Measurements from ENCODE around the gene PCDH15. TPM values are rescaled to one million over a fixed set of nuclear protein-coding genes. Genes with fewer than 3 reads are reported as not detected.

PCDH15 gene
- total RNA-seq, 1 donor from 2014 or later, result not detected

DNA sequence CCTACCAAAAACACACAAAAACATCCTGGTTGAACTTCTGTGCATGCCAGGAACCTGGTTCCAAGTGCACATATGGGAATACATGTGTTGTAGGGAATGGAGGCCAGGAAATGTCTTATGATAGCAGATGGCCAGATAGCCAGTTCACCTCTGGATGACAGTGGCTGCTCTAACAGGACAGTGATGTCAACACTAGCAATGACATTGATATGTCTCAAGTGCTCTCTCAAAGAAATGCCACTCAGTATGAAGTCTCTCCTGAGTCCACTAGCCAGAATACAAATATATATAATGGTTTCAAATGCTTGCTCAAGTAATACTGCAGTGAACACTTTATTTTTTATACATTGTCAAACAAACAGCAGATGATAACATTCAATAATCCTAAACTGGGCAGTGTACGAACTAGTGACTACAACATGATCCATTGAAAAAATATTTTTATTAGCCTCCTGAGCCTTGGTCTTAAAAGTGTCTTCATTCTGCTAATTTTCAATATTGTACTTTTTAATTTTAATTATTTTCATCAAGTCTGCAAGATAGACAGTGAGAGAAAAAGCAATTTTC, 26.0 kb upstream of the PCDH15 start:
- no peaks in the 10 kb centered on the region for H3K36me3 ChIP-seq (ENCODE audit: control insufficient read depth, insufficient read depth, low read length)
- DNase-seq (ENCODE audit: low read depth) (no peak), FAIRE-seq (no peak)
- H3K4me3 ChIP-seq (ENCODE audit: low read depth, low read length), result no peak overlapping the region
- H3K27me3 ChIP-seq (ENCODE audit: control insufficient read depth, insufficient read depth, low read length), result no peaks in the 10 kb centered on the region
- TF ChIP-seq, protein P1, sequence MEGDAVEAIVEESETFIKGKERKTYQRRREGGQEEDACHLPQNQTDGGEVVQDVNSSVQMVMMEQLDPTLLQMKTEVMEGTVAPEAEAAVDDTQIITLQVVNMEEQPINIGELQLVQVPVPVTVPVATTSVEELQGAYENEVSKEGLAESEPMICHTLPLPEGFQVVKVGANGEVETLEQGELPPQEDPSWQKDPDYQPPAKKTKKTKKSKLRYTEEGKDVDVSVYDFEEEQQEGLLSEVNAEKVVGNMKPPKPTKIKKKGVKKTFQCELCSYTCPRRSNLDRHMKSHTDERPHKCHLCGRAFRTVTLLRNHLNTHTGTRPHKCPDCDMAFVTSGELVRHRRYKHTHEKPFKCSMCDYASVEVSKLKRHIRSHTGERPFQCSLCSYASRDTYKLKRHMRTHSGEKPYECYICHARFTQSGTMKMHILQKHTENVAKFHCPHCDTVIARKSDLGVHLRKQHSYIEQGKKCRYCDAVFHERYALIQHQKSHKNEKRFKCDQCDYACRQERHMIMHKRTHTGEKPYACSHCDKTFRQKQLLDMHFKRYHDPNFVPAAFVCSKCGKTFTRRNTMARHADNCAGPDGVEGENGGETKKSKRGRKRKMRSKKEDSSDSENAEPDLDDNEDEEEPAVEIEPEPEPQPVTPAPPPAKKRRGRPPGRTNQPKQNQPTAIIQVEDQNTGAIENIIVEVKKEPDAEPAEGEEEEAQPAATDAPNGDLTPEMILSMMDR (IDR thresholded peaks at IDR 0.05; ENCODE audit: insufficient read depth, low read length, severe bottlenecking), result no peak

DNA sequence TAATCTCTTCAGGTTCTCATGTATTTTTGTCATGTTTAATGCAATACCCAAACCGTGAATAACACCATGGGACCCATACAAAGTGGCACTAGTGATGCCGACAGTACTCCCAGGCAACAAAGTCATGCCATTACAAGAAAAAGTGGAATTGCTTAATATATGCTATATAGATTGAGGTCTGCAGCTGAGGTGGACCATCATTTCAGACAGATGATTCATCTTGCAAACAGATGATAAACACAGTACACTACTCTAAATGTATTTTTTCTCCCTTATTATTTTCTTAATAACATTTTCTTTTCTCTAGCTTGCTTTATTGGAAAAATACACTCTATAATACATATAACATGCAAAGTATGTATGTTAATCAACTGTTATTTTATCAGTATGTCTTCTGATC, 14.6 kb upstream of the PCDH15 start:
- TF ChIP-seq, protein P1 (IDR thresholded peaks at IDR 0.05; ENCODE audit: insufficient read depth, low read length, severe bottlenecking), result no peak
- FAIRE-seq, result no peak
- peak; percentile 29 for DNase-seq (ENCODE audit: low read depth)
- H3K4me3 ChIP-seq (ENCODE audit: low read depth, low read length), result no peak overlapping the region
- H3K36me3 ChIP-seq (ENCODE audit: control insufficient read depth, insufficient read depth, low read length), result no peaks in the 10 kb centered on the region
- no peaks in the 10 kb centered on the region for H3K27me3 ChIP-seq (ENCODE audit: control insufficient read depth, insufficient read depth, low read length)

DNA sequence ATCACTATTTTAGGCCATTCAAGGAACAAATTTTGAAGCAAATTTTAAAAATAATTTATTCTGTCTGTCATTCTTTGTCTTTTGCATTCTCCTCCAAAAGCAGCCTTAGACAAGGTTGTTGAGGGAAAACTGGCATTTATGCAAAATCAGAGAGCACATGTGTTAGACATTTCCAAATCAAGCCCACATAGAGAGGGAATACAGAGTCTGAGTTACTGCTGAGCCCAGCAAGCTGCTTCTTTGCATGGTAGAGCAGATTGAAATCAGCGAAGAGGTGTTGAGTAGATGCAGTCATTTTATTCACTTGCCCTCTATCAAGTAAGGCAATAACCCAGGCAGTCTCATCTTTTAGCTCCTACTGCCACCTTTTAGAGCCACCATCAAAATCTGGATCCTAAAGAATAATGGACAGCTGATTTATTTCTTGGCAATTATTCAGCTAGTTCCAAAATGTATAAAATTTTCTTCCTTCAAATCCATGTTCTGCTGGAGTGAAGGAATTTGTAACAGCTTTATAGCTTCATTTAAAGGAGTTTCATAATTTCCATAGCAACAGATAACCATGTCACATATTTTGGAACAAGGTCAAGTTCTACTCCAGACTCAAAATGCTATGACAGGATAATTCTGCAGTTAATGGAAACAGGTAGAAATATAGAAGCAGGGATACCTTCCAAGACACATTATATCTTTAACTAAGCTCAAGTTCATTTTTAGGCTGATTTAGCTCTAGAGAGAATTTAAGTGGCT, 7.3 kb upstream of the PCDH15 start:
- H3K27me3 ChIP-seq (ENCODE audit: control insufficient read depth, insufficient read depth, low read length), result no peaks in the 10 kb centered on the region
- FAIRE-seq (no peak), DNase-seq (ENCODE audit: low read depth) (no peak)
- H3K36me3 ChIP-seq (ENCODE audit: control insufficient read depth, insufficient read depth, low read length), result no peaks in the 10 kb centered on the region
- TF ChIP-seq, protein P1 (IDR thresholded peaks at IDR 0.05; ENCODE audit: insufficient read depth, low read length, severe bottlenecking), result no peak
- H3K4me3 ChIP-seq (ENCODE audit: low read depth, low read length), result no peak overlapping the region

DNA sequence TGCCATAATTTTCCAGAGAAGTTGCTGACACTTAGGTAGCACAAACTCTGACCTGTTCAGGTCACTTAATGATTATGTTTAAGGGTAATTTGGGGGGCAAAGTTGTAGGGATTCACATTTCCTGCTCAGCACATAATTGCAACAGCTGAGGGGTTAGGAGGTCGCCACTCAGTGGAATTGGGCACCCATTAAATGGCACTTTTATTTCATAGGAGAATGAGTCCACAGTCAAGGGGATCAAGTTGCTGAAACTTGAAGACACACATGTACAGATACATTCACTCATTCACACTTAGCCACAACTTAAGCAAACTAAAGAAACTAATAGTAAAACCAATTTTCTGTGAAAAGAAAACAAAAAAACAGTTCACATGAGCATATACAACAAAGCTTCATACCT, 1.5 kb downstream of the PCDH15 start:
- H3K27me3 ChIP-seq (ENCODE audit: control insufficient read depth, insufficient read depth, low read length), result no peaks in the 10 kb centered on the region
- H3K36me3 ChIP-seq (ENCODE audit: control insufficient read depth, insufficient read depth, low read length), result no peaks in the 10 kb centered on the region
- H3K4me3 ChIP-seq (ENCODE audit: low read depth, low read length), result no peak overlapping the region
- DNase-seq (ENCODE audit: low read depth), result no peak
- FAIRE-seq, result no peak
- TF ChIP-seq, protein P1 (IDR thresholded peaks at IDR 0.05; ENCODE audit: insufficient read depth, low read length, severe bottlenecking), result no peak

- DNase-seq (ENCODE audit: low read depth), result peak; percentile 65
- H3K4me3 ChIP-seq (ENCODE audit: low read depth, low read length), result no peak overlapping the region
- H3K27me3 ChIP-seq (ENCODE audit: control insufficient read depth, insufficient read depth, low read length), result no peaks in the 10 kb centered on the region
- TF ChIP-seq, protein P1 (IDR thresholded peaks at IDR 0.05; ENCODE audit: insufficient read depth, low read length, severe bottlenecking), result no peak
- FAIRE-seq, result no peak
- H3K36me3 ChIP-seq (ENCODE audit: control insufficient read depth, insufficient read depth, low read length), result no peaks in the 10 kb centered on the region
Measured at GRCh38 chr10:54797636-54798321, 3.3 kb downstream of the PCDH15 start.
